K562 (cell line): ENCODE data around the gene LGALS7.

Experiments
- CHD2 ChIP-seq: IDR thresholded peaks from 2 replicates; pipeline ENCODE4 v1.6.1; 2011; ENCODE audit warnings: low read depth, low read length
- CREM ChIP-seq: IDR thresholded peaks from 2 replicates; pipeline ENCODE4 v1.6.1; 2014; ENCODE audit warnings: antibody characterized with exemption, low read depth
- EZH2 ChIP-seq: IDR thresholded peaks from 2 replicates; pipeline ENCODE4 v1.6.1; 2012; ENCODE audit warnings: low read depth, mild to moderate bottlenecking, inconsistent platforms, low read length, borderline replicate concordance
- POLR2A ChIP-seq: fragments of 450-650 bp; conservative IDR thresholded peaks from 2 replicates; pipeline ENCODE4 v1.6.1; 2016
- RFX1 ChIP-seq: fragments of 450-650 bp; IDR thresholded peaks from 2 replicates; pipeline ENCODE4 v1.6.1; 2016; ENCODE audit warnings: mild to moderate bottlenecking, moderate library complexity
- ZNF274 ChIP-seq: IDR thresholded peaks from 2 replicates; pipeline ENCODE4 v1.6.1; 2011; ENCODE audit warnings: low read depth, mild to moderate bottlenecking, low read length, moderate library complexity, borderline replicate concordance
- ZNF696 ChIP-seq: fragments of 250-450 bp; sonication (Bioruptor Pico); conservative IDR thresholded peaks from 2 replicates; pipeline ENCODE4 v1.4.0; 2020; ENCODE audit warnings: mild to moderate bottlenecking, moderate library complexity
- ZSCAN29 ChIP-seq: fragments of 450-650 bp; IDR thresholded peaks from 2 replicates; pipeline ENCODE4 v1.6.1; 2017
- TF ChIP-seq, protein P1 (sequence below), 2 experiments: fragments of 450-650 bp in 1 of 2; sonication (generic) in 1 of 2; formaldehyde crosslinking; conservative IDR thresholded peaks; 2 replicates each; pipeline versions ENCODE4 v1.4.0 to v1.8.1; 2020 to 2022; ENCODE audit warnings: mild to moderate bottlenecking in 1 of 2, missing genetic modification reagents in 1 of 2
- TF ChIP-seq, protein P2 (sequence below): fragments of 450-650 bp; formaldehyde crosslinking; IDR thresholded peaks from 2 replicates; pipeline ENCODE4 v1.4.0; 2022; ENCODE audit warnings: missing genetic modification characterization
- TF ChIP-seq, protein P3 (sequence below): fragments of 250-450 bp; sonication (Bioruptor Pico); IDR thresholded peaks from 2 replicates; pipeline ENCODE4 v1.8.0; 2021; ENCODE audit warnings: mild to moderate bottlenecking, moderate library complexity

DNA sequence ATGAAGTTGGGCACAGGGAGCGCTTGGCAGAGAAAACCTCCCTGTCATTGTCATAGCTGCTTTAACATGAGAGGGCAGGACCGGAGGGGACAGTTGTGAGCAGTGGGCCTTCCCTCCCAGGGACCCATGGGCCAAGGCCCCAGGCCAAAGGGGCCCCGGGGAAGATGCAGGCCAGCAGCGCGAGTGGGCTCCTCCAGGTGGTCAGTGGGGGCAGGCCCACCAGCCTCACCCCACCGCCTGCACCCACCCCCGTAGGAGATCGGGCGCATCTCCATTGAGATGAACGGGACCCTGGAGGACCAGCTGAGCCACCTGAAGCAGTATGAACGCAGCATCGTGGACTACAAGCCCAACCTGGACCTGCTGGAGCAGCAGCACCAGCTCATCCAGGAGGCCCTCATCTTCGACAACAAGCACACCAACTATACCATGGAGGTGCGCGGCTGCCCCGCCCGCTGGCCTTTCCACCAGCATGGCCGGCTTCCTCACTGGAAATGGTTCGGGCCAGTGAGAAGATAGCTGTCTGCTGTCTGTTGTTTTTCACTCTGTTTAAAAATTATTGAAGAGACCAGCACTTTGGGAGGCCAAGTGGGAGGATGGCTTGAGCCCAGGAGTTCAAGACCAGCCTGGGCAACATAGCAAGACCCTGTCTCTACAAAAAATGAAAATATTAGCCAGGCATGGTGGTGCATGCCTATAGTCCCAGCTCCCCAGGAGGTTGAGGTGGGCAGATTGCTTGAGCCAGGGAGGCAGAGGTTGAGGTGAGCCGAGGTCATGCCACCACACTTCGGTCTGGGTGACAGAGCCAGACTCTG is 47.6 kb downstream of the LGALS7 start:
- TF ChIP-seq ZSCAN29 = no peak
- no peak for TF ChIP-seq CREM
- no peak for TF ChIP-seq ZNF274
- TF ChIP-seq, protein P1, sequence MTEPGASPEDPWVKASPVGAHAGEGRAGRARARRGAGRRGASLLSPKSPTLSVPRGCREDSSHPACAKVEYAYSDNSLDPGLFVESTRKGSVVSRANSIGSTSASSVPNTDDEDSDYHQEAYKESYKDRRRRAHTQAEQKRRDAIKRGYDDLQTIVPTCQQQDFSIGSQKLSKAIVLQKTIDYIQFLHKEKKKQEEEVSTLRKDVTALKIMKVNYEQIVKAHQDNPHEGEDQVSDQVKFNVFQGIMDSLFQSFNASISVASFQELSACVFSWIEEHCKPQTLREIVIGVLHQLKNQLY (CRISPR knock-in tag; conservative IDR thresholded peaks at IDR 0.05) = no peak
- TF ChIP-seq, protein P2, sequence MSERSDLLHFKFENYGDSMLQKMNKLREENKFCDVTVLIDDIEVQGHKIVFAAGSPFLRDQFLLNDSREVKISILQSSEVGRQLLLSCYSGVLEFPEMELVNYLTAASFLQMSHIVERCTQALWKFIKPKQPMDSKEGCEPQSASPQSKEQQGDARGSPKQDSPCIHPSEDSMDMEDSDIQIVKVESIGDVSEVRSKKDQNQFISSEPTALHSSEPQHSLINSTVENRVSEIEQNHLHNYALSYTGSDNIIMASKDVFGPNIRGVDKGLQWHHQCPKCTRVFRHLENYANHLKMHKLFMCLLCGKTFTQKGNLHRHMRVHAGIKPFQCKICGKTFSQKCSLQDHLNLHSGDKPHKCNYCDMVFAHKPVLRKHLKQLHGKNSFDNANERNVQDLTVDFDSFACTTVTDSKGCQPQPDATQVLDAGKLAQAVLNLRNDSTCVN = no peak
- TF ChIP-seq EZH2 = no peak
- TF ChIP-seq POLR2A = no peak
- TF ChIP-seq CHD2 = no peak
- TF ChIP-seq ZNF696 (CRISPR knock-in tag) = no peak
- TF ChIP-seq RFX1 = no peak
- TF ChIP-seq, protein P3, sequence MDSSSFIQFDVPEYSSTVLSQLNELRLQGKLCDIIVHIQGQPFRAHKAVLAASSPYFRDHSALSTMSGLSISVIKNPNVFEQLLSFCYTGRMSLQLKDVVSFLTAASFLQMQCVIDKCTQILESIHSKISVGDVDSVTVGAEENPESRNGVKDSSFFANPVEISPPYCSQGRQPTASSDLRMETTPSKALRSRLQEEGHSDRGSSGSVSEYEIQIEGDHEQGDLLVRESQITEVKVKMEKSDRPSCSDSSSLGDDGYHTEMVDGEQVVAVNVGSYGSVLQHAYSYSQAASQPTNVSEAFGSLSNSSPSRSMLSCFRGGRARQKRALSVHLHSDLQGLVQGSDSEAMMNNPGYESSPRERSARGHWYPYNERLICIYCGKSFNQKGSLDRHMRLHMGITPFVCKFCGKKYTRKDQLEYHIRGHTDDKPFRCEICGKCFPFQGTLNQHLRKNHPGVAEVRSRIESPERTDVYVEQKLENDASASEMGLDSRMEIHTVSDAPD (CRISPR knock-in tag) = no peak
